Body of pancreas (tissue), 4 donors: ENCODE results near the gene HEATR9.

Experiments
- POLR2A ChIP-seq, 3 donors: fragments of 450-650 bp; IDR thresholded peaks; one replicate each; pipeline ENCODE4 v1.6.1; 2016; ENCODE audit warnings: antibody characterized with exemption in 3 of 3, mild to moderate bottlenecking in 2 of 3
- TF ChIP-seq, protein P1 (sequence below), 7 experiments: fragments of 450-650 bp in 4 of 7; fragments of 200-600 bp in 3 of 7; sonication (generic) in 3 of 7; IDR thresholded peaks; one replicate each; pipeline ENCODE4 v1.5.1; 2016 to 2019; ENCODE audit warnings: antibody characterized with exemption in 7 of 7

DNA sequence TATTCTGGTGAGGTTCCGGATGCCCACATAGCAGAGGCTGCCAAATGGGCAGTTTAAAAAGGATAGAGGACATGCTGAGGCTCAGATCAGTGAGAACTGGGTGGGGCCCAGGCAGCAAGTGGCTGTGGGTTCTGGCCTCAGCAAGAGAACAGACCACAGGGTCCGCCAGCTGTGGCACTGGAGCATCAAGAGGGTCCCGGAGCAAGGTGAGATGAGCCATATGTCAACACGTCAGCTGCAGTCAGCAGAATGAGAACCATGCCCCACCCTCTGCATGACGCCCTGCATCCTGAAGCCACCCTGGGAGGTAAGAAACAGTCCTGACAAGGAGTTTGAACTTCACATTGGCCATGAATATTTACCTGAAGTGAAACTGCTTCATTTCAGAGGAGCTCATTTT lies 31.6 kb upstream of the HEATR9 start:
- TF ChIP-seq, protein P1, sequence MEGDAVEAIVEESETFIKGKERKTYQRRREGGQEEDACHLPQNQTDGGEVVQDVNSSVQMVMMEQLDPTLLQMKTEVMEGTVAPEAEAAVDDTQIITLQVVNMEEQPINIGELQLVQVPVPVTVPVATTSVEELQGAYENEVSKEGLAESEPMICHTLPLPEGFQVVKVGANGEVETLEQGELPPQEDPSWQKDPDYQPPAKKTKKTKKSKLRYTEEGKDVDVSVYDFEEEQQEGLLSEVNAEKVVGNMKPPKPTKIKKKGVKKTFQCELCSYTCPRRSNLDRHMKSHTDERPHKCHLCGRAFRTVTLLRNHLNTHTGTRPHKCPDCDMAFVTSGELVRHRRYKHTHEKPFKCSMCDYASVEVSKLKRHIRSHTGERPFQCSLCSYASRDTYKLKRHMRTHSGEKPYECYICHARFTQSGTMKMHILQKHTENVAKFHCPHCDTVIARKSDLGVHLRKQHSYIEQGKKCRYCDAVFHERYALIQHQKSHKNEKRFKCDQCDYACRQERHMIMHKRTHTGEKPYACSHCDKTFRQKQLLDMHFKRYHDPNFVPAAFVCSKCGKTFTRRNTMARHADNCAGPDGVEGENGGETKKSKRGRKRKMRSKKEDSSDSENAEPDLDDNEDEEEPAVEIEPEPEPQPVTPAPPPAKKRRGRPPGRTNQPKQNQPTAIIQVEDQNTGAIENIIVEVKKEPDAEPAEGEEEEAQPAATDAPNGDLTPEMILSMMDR (IDR thresholded peaks at IDR 0.05) = no peak
- no peak for TF ChIP-seq POLR2A (IDR thresholded peaks at IDR 0.05)
